ENCODE measurements around the gene CELA1.
"Not testable (repeated sequence)": the region's sequence is repeated elsewhere in the genome, so short reads cannot be mapped to it uniquely, and the experiment has no call there.

Gene CELA1

GRCh38 chr12:51343201-51343600 is 3.3 kb downstream of the CELA1 start:
- DNase-seq (ENCODE audit: low read depth), result no peak

DNA sequence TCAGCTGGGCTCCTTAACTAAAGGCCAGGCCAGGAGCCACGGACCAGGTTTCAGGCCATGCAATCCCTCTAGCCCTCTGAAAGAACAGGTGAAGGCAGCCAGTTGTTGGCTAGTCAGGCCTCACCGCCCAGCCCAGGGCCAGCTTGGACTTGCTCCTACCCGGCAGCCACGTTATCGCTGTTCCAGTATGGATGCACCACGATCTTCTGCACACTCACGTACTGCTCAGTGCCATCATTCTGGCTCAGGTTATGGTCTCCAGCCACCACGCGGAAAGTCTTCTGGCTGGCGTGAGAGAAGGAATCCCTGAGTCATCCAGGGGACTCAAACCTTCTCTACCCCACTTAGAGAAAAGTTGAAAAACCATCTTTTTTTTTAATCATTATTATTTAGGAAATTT is 4.1 kb downstream of the CELA1 start:
- DNase-seq (ENCODE audit: low read depth), result no peak

- DNase-seq (ENCODE audit: low read depth), result no peak
These were observed 5.0 kb downstream of the CELA1 start for GRCh38 chr12:51341251-51342007.

DNA sequence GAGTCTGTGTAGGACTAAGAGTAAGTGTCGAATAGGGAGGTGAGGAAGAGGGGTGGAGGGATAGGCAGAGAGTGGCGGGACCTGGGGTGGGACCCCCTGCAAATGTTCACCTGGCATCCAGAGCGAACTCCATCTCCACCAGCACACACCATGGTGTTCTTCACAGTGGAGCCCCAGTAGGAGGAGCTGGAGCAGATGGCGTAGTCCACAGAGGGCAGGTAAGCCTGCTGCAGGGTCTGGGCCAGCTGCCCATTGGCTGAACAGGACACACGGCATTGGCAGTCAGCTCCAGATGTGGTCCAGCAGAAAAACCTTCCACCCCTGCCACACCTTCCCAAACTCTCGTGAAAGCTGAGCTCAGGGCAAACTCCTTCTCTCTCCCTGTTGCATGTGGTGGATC is 6.7 kb downstream of the CELA1 start:
- no peak for DNase-seq (ENCODE audit: low read depth)

DNA sequence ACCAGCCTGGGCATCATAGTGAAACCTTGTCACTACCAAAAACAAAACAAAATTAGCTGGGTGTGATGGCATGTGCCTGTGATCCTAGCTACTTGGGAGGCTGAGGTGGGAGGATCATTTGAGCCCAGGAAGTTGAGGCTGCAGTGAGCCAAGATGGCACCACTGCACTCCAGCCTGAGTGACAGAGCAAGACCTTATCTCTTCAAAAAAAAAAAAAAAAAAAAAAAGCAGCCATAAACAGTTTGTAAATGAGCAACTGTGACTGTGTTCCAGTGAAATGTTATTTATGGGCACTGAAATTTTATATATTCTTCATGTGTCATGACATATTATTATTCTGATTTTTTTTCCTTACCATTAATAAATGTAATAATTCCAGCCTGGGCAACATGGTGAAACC is 9.1 kb downstream of the CELA1 start:
- DNase-seq (ENCODE audit: low read depth), result not testable (repeated sequence)

DNA sequence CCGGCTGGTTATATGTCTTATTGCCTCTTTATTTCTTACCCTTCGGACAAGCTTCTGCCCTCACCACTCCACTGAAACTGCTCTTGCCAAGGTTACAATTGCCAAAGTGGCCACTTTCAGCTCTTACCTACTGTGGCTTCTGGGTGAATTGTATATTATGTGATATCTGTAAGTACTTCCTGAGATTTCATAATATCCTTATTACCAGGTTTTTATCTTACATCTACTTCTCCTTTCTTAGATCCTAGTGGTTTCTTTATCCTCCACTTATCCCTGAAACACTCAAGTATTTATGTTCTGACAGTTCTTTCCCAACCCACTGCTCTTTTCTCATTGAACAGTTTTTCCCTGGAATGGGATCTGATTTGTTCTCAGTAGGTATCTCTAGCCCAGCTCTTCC is 10.5 kb downstream of the CELA1 start:
- no peak for DNase-seq (ENCODE audit: low read depth)

DNA sequence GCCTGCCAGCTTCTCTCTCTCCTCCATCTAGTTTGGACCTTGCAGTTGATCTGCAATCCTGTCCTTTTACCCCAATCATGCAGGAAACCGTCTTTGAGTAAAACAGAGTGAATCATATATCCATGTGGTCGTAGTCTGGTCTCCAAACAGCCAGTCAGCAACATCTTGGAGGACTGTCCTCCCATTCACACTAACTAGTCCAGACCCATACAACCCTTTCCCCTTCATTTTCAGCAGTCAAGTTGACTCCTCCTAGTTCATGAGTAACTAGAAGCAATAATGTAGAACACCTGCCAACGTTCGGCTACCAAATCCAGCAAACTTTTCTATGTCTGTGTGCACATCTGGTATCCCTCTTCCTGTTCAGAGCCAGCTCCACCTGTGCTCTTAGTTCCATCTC is 11.7 kb downstream of the CELA1 start:
- no peak for DNase-seq (ENCODE audit: low read depth)

- no peak for DNase-seq (ENCODE audit: low read depth)
These were observed 12.9 kb downstream of the CELA1 start for GRCh38 chr12:51333536-51333935.

- no peak for DNase-seq (ENCODE audit: low read depth)
These were observed 16.3 kb downstream of the CELA1 start for GRCh38 chr12:51330186-51330585.

DNA sequence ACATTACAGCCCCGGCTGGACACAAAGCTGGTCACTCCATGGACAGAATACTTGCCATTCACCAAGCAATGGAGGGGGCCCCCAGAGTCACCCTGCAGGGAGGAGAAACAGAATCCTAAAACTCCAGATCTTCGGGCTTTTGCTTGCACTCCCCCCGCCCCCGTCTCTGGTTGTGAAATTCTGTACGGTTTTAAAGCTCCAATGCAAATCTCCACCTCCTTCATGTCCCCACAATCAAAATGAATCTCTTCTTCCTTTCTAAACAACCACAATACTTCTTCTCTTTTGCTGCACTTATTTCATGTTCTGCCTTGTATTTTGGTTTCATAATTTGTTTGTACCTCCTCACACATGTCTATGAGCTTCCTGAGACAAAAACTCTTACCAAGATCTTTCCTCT is 16.7 kb downstream of the CELA1 start:
- DNase-seq (ENCODE audit: low read depth), result no peak

GRCh38 chr12:51328587-51328986 is 17.9 kb downstream of the CELA1 start:
- no peak for DNase-seq (ENCODE audit: low read depth)

GRCh38 chr12:51326698-51327439 is 19.6 kb downstream of the CELA1 start:
- peak; percentile 74 for DNase-seq (ENCODE audit: low read depth)

DNA sequence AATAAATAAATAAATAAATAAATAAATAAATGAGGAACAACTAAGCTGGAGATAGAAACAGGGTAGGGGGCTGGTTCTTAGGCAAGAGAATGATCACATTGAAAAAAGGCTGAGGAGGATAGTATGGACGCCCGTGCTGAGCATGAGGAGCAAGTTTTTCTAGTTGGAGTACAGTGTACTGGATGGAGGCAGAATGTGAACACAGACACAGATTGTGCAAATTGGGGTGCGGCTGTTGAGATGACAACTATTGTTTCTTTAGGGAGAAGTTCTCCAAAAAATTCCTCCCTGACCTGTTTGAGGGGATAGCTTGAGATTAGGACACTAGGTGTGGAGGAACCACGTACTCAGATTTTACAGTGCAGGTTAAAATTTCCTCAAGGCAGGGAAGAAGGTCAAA is 21.5 kb downstream of the CELA1 start:
- no peak for DNase-seq (ENCODE audit: low read depth)

GRCh38 chr12:51323966-51324895 is 22.2 kb downstream of the CELA1 start, which contains the start of gene BIN2:
Gene BIN2, minus strand, starts transcription at chr12:51324174. Its CDS starts 72 bp downstream, at chr12:51324102.
- DNase-seq (ENCODE audit: low read depth), result no peak

- no peak for DNase-seq (ENCODE audit: low read depth)
These were observed 23.0 kb downstream of the CELA1 start for GRCh38 chr12:51323317-51323960.

DNA sequence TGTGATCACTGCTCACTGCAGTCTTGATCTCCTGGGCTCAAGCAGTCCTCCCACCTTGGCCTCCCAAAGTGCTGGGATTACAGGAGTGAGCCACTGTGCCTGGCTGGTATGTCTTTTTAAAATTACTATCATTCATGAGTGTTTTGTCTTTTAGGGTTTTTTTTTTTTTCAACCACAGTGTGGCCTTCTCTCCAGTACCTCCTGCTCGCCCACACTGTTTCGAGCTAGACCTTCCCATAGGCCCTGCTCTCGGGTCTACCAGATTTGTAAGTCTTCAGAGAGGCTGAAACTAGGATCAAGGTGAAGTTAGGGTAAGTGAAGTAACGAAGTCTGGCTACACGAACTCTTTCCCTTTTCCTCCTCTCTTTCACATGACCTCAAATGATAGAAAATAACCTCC is 24.0 kb downstream of the CELA1 start:
- DNase-seq (ENCODE audit: low read depth), result no peak

- no peak for DNase-seq (ENCODE audit: low read depth)
These were observed 24.6 kb downstream of the CELA1 start for GRCh38 chr12:51321882-51322281.

DNA sequence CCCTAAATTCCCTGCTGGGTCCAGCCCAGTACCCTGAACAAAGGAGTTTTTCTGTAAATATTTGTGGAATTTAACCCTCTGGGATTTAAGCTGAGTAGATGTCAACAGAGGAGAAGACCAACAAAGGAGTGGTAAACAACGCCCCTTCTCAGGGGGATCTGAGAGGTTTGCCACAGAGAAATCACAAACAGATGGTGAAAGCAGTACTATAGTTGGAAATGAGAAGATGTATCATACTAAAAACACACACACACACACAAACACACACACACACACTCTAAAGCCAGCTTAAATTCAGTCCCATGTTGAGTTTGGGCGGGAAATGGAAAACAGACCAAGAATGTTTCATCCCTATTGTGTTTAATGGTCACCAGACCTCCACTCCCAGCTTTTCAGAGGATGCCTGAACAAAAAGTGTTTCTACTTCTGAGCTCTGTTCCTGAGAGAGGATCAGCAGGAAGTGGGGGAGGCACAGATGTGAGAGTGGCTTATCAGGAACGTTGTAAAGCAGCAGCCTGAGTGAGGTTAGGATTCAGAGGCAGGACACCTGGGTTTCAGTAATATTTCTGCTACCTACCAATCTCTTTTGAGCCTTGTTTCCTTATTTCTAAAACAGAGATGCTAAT is 25.7 kb downstream of the CELA1 start:
- no peak for DNase-seq (ENCODE audit: low read depth)

DNA sequence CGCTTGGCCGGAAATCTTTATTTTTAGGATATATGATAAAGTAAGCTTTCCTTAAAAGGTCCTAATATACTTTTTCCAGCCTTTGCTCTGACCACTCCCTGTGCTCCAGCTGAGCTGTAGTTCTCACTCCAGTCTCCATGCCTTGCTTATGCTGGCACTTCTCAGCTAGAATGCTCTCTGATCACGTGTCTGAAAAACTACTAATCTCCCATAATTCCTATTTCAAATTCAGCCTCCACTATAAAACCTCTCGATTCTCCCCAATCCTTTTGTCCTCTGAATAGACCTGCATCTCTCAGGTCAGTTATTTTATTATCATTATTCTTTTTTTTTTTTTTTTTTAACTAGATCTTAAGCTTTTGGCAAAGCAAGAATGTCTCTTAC is 26.2 kb downstream of the CELA1 start:
- DNase-seq (ENCODE audit: low read depth), result no peak

DNA sequence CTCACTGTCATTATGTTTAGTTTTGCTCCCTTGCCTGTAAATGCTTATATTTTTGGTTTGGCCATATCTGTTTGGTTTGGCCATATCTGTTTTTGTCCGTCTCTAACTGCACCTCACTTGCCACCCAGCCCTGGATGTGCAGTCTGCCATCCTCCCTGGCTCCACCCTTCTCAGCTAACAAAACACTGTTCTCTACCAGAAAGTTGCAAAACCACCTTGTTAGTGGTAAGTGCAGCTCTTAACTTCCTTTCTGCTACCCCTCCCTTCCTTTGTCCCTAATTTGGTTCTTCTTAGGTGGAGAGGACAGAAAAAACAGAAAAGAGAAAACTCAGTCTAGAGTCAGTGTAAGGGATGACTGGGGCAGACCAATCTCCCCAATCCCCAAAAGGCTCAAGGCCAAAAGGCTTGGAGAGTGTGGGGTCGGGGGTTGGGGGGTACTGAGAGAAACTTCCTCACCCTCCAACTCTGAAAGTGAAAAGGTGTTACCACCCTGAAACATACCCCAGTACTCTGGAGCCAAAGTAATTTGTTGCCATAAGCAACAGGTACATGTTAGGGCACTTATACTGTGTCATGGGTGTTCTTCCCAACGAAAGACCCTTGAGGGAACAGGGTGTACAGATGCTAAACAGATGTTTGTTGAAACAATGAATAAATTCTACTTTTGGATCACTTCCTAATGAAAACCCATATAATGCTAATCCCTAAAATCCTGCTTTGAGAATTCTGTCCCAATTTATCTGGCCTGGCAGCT is 27.5 kb downstream of the CELA1 start:
- DNase-seq (ENCODE audit: low read depth), result no peak

Measured in stromal cell of bone marrow (primary cell).